H9 (cell line): ENCODE data around the gene SPC24. TPM values are rescaled to one million over a fixed set of nuclear protein-coding genes. Genes with fewer than 3 reads are reported as not detected.
A peak's percentile ranks its signal among the peaks of the same experiment; 100 is the strongest.

Source experiments
- DNase-seq: peaks from one replicate; pipeline ENCODE4 v3.0.0-alpha.2; 2017
- H2AFZ ChIP-seq: one replicate; pipeline ENCODE4 v1.6.1; 2013; ENCODE audit warnings: mild to moderate bottlenecking, low read length, control low read depth, moderate library complexity
- H2AK5ac ChIP-seq: 2 replicates; pipeline ENCODE4 v1.6.1; 2013; ENCODE audit warnings: low read length, control low read depth, mixed read lengths; ENCODE audit not compliant: insufficient read length
- H2BK120ac ChIP-seq: one replicate; pipeline ENCODE4 v1.6.1; 2013; ENCODE audit warnings: low read depth, mild to moderate bottlenecking, low read length, control low read depth, inconsistent platforms; ENCODE audit not compliant: poor library complexity, severe bottlenecking
- H2BK12ac ChIP-seq: 2 replicates; pipeline ENCODE4 v1.6.1; 2013; ENCODE audit warnings: low read length, control low read depth, mixed read lengths, low read depth; ENCODE audit not compliant: insufficient read length
- H2BK15ac ChIP-seq: 2 replicates; pipeline ENCODE4 v1.6.1; 2013; ENCODE audit warnings: low read depth, low read length, control low read depth
- H2BK20ac ChIP-seq: one replicate; pipeline ENCODE4 v1.6.1; 2013; ENCODE audit warnings: low read depth, mild to moderate bottlenecking, low read length, control low read depth, inconsistent platforms; ENCODE audit not compliant: poor library complexity, severe bottlenecking
- H2BK5ac ChIP-seq: 2 replicates; pipeline ENCODE4 v1.6.1; 2013; ENCODE audit warnings: low read length, control low read depth, mixed read lengths; ENCODE audit not compliant: insufficient read length
- H3K14ac ChIP-seq: 2 replicates; pipeline ENCODE4 v1.6.1; 2013; ENCODE audit warnings: low read length, control low read depth; ENCODE audit not compliant: insufficient read depth
- H3K18ac ChIP-seq: 2 replicates; pipeline ENCODE4 v1.6.1; 2013; ENCODE audit warnings: low read depth, mild to moderate bottlenecking, mixed read lengths, low read length, control low read depth; ENCODE audit not compliant: insufficient read length
- H3K23ac ChIP-seq: 2 replicates; pipeline ENCODE4 v1.6.1; 2013; ENCODE audit warnings: low read length, control low read depth, mixed read lengths, low read depth; ENCODE audit not compliant: insufficient read length
- H3K23me2 ChIP-seq: 2 replicates; pipeline ENCODE4 v1.6.1; 2013; ENCODE audit warnings: low read depth, mild to moderate bottlenecking, mixed read lengths, low read length, control low read depth; ENCODE audit not compliant: insufficient read length, poor library complexity, severe bottlenecking
- H3K27ac ChIP-seq: 2 replicates; pipeline ENCODE4 v1.5.1; 2013; ENCODE audit warnings: low read length, control low read depth, mixed read lengths, low read depth; ENCODE audit not compliant: insufficient read length
- H3K27me3 ChIP-seq: 2 replicates; pipeline ENCODE4 v1.6.1; 2013; ENCODE audit warnings: low read length, control low read depth, inconsistent platforms; ENCODE audit not compliant: insufficient read depth
- H3K4ac ChIP-seq: 2 replicates; pipeline ENCODE4 v1.6.1; 2013; ENCODE audit warnings: low read depth, mild to moderate bottlenecking, control low read depth, inconsistent platforms, low read length, moderate library complexity
- H3K4me1 ChIP-seq: 2 replicates; pipeline ENCODE4 v1.6.1; 2013; ENCODE audit warnings: low read length, control low read depth, inconsistent platforms; ENCODE audit not compliant: insufficient read depth
- H3K4me2 ChIP-seq: 2 replicates; pipeline ENCODE4 v1.6.1; 2013; ENCODE audit warnings: low read length, control low read depth, mixed read lengths; ENCODE audit not compliant: insufficient read length, insufficient read depth
- H3K56ac ChIP-seq: 2 replicates; pipeline ENCODE4 v1.6.1; 2013; ENCODE audit warnings: low read depth, mild to moderate bottlenecking, mixed read lengths, low read length, control low read depth; ENCODE audit not compliant: insufficient read length
- H3K79me1 ChIP-seq: 2 replicates; pipeline ENCODE4 v1.6.1; 2013; ENCODE audit warnings: low read depth, mild to moderate bottlenecking, moderate library complexity, low read length, control low read depth, inconsistent platforms; ENCODE audit not compliant: insufficient read depth, poor library complexity, severe bottlenecking
- H3K79me2 ChIP-seq: 2 replicates; pipeline ENCODE4 v1.6.1; 2013; ENCODE audit warnings: low read length, control low read depth, inconsistent platforms; ENCODE audit not compliant: insufficient read depth
- H3K9ac ChIP-seq: 2 replicates; pipeline ENCODE4 v1.6.1; 2013; ENCODE audit warnings: low read length, control low read depth, mixed read lengths; ENCODE audit not compliant: insufficient read length; ENCODE audit errors: extremely low read depth
- H3K9me3 ChIP-seq: one replicate; pipeline ENCODE4 v1.6.1; 2013; ENCODE audit warnings: low read depth, low read length, inconsistent platforms; ENCODE audit not compliant: control insufficient read depth
- H3T11ph ChIP-seq: one replicate; pipeline ENCODE4 v1.6.1; 2013; ENCODE audit warnings: mild to moderate bottlenecking, low read length, control low read depth, inconsistent platforms
- H4K20me1 ChIP-seq: one replicate; pipeline ENCODE4 v1.6.1; 2013; ENCODE audit not compliant: control insufficient read depth, insufficient read length, insufficient read depth
- H4K5ac ChIP-seq: 2 replicates; pipeline ENCODE4 v1.6.1; 2013; ENCODE audit warnings: low read depth, mild to moderate bottlenecking, mixed read lengths, low read length, control low read depth; ENCODE audit not compliant: insufficient read length
- H4K8ac ChIP-seq: replicated peaks from 2 replicates; pipeline ENCODE4 v1.6.1; 2013; ENCODE audit warnings: low read length, control low read depth, mixed read lengths, low read depth; ENCODE audit not compliant: insufficient read length
- H4K91ac ChIP-seq: 2 replicates; pipeline ENCODE4 v1.6.1; 2013; ENCODE audit warnings: low read depth, mild to moderate bottlenecking, moderate library complexity, mixed read lengths, low read length, control low read depth; ENCODE audit not compliant: insufficient read length
- H3K27ac Mint-ChIP-seq, 3 experiments: 2 replicates in 2 of 3; 3 replicates in 1 of 3; pipeline ENCODE4 v1.8.0; 2020 to 2021; ENCODE audit warnings: mixed read lengths in 3 of 3, mild to moderate bottlenecking in 1 of 3, moderate library complexity in 1 of 3
- H3K27me3 Mint-ChIP-seq: 2 replicates; pipeline ENCODE4 v1.8.0; 2021; ENCODE audit warnings: low read depth, mild to moderate bottlenecking, moderate library complexity, mixed read lengths
- H3K36me3 Mint-ChIP-seq, 3 experiments: 2 replicates in 2 of 3; 3 replicates in 1 of 3; pipeline ENCODE4 v1.8.0; 2020 to 2021; ENCODE audit warnings: low read depth in 3 of 3, mixed read lengths in 3 of 3; ENCODE audit not compliant: insufficient read depth in 1 of 3
- H3K4me1 Mint-ChIP-seq, 2 experiments: 2 replicates each; pipeline ENCODE4 v1.8.0; 2020; ENCODE audit warnings: mixed read lengths in 2 of 2
- H3K4me3 Mint-ChIP-seq, 2 experiments: 2 replicates in 1 of 2; 3 replicates in 1 of 2; pipeline ENCODE4 v1.8.0; 2020 to 2021; ENCODE audit warnings: mild to moderate bottlenecking in 2 of 2, mixed read lengths in 2 of 2, moderate library complexity in 1 of 2
- H3K9me3 Mint-ChIP-seq, 2 experiments: 2 replicates in 1 of 2; 3 replicates in 1 of 2; pipeline ENCODE4 v1.8.0; 2020; ENCODE audit warnings: mild to moderate bottlenecking in 2 of 2, mixed read lengths in 2 of 2, moderate library complexity in 1 of 2
- CTCF ChIP-seq: fragments of 200-600 bp; sonication (generic); conservative IDR thresholded peaks from 3 replicates; pipeline ENCODE4 v1.8.0; 2021; ENCODE audit warnings: antibody characterized with exemption, mild to moderate bottlenecking
- WGBS: extraction: QIAGEN DNeasy Blood & Tissue Kit; methylation state at CpG from one replicate; pipeline ENCODE4 v1.1.7; 2013; ENCODE audit warnings: missing lambda C conversion rate, low lambda C conversion rate, mixed read lengths; ENCODE audit not compliant: insufficient read length; ENCODE audit errors: extremely low coverage; 5-methylcytosine and 5-hydroxymethylcytosine counted together
- total RNA-seq: library from RNA; stranded (reverse); gene quantifications from 2 replicates; pipeline ENCODE4 v1.2.1, GENCODE V29; 2021

The SPC24 gene
- total RNA-seq, 1 experiment from 2014 or later = 51.5 TPM

GRCh38 chr19:11164879-11165406, 9.4 kb upstream of the SPC24 start:
- H2AK5ac ChIP-seq = no peak overlapping the region
- H3K9ac ChIP-seq = no peak overlapping the region
- H3K4me2 ChIP-seq = no peak overlapping the region
- no peak overlapping the region for H4K8ac ChIP-seq
- no peak overlapping the region for H3T11ph ChIP-seq
- peak overlapping the region in 1 of 3 experiments; percentile 47; a peak in 4 of 7 replicates for H3K27ac Mint-ChIP-seq
- H2BK120ac ChIP-seq = no peak overlapping the region
- no peak overlapping the region for H4K91ac ChIP-seq
- no peak overlapping the region for H2AFZ ChIP-seq
- H2BK20ac ChIP-seq = no peak overlapping the region
- H3K14ac ChIP-seq = no peak overlapping the region
- H2BK5ac ChIP-seq = no peak overlapping the region
- H3K27me3 ChIP-seq = no peaks in the 10 kb centered on the region
- no peaks in the 10 kb centered on the region for H3K4me1 Mint-ChIP-seq
- no peaks in the 10 kb centered on the region for H3K27me3 Mint-ChIP-seq
- H4K5ac ChIP-seq = no peak overlapping the region
- no peak overlapping the region for H3K23ac ChIP-seq
- no peaks in the 10 kb centered on the region for H3K9me3 ChIP-seq
- H3K4me1 ChIP-seq = no peaks in the 10 kb centered on the region
- H3K56ac ChIP-seq = no peak overlapping the region
- peaks cover 11 to 35% (median 30%) of the 10 kb centered on the region in 3 experiments for H3K36me3 Mint-ChIP-seq
- H3K4me3 Mint-ChIP-seq = no peak overlapping the region
- H2BK15ac ChIP-seq = no peak overlapping the region
- no peaks in the 10 kb centered on the region for H4K20me1 ChIP-seq
- no peak for DNase-seq
- no peaks in the 10 kb centered on the region for H3K23me2 ChIP-seq
- no CpG with 5 or more reads among the region's 17 CpGs for whole genome bisulfite sequencing
- H3K18ac ChIP-seq = no peak overlapping the region
- H3K9me3 Mint-ChIP-seq = no peaks in the 10 kb centered on the region
- no peak overlapping the region for H3K27ac ChIP-seq
- no peak overlapping the region for H3K4ac ChIP-seq
- TF ChIP-seq CTCF = no peak
- H3K79me2 ChIP-seq = no peaks in the 10 kb centered on the region
- no peak overlapping the region for H2BK12ac ChIP-seq
- no peaks in the 10 kb centered on the region for H3K79me1 ChIP-seq
